Measurements from ENCODE around the gene OPN4.

The OPN4 gene

GRCh38 chr10:86661161-86662025 is 7.0 kb downstream of the OPN4 start:
- peak; percentile 44 for DNase-seq (ENCODE audit: low read depth)
- no peak for TF ChIP-seq CTCF (conservative IDR thresholded peaks at IDR 0.05; ENCODE audit: low read depth, low read length)
- H3K4me3 ChIP-seq (ENCODE audit: low read depth, low read length), result no peak overlapping the region

- TF ChIP-seq CTCF (conservative IDR thresholded peaks at IDR 0.05; ENCODE audit: low read depth, low read length), result no peak
- DNase-seq (ENCODE audit: low read depth), result no peak
- H3K4me3 ChIP-seq (ENCODE audit: low read depth, low read length), result no peak overlapping the region
These were observed 8.1 kb downstream of the OPN4 start for GRCh38 chr10:86662186-86663045.

- DNase-seq (ENCODE audit: low read depth), result no peak
- no peak for TF ChIP-seq CTCF (conservative IDR thresholded peaks at IDR 0.05; ENCODE audit: low read depth, low read length)
These were observed 8.6 kb downstream of the OPN4 start for GRCh38 chr10:86663046-86663345.

GRCh38 chr10:86663576-86664339 is 9.4 kb downstream of the OPN4 start:
- no peak overlapping the region for H3K4me3 ChIP-seq (ENCODE audit: low read depth, low read length)
- DNase-seq (ENCODE audit: low read depth), result no peak
- no peak for TF ChIP-seq CTCF (conservative IDR thresholded peaks at IDR 0.05; ENCODE audit: low read depth, low read length)

More at GRCh38 chr10:86663046-86663345, 8.6 kb downstream of the OPN4 start:
- H3K4me3 ChIP-seq (ENCODE audit: low read depth, low read length), result no peak overlapping the region

GRCh38 chr10:86664341-86665217 is 10.2 kb downstream of the OPN4 start:
- H3K4me3 ChIP-seq (ENCODE audit: low read depth, low read length), result no peak overlapping the region
- TF ChIP-seq CTCF (conservative IDR thresholded peaks at IDR 0.05; ENCODE audit: low read depth, low read length), result no peak
- DNase-seq (ENCODE audit: low read depth), result no peak

- no peak for TF ChIP-seq CTCF (conservative IDR thresholded peaks at IDR 0.05; ENCODE audit: low read depth, low read length)
- H3K4me3 ChIP-seq (ENCODE audit: low read depth, low read length), result no peak overlapping the region
- DNase-seq (ENCODE audit: low read depth), result no peak
These were observed 10.9 kb downstream of the OPN4 start for GRCh38 chr10:86665218-86665607.
